Neural crest cell (in vitro differentiated cells): ENCODE results near the gene TMEM106C. TPM values are rescaled to one million over a fixed set of nuclear protein-coding genes. Genes with fewer than 3 reads are reported as not detected.

ENCODE experiments used
- DNase-seq: peaks from one replicate; pipeline ENCODE4 v3.0.0; 2021; ENCODE audit warnings: low read depth, mixed read lengths, low spot score
- H3K27ac Mint-ChIP-seq: one replicate; pipeline ENCODE4 v1.8.0; 2021; ENCODE audit warnings: mild to moderate bottlenecking, mixed read lengths; ENCODE audit not compliant: unreplicated experiment
- H3K27me3 Mint-ChIP-seq: 2 replicates; pipeline ENCODE4 v1.8.0; 2021; ENCODE audit warnings: low read depth, mild to moderate bottlenecking, mixed read lengths
- H3K36me3 Mint-ChIP-seq: 2 replicates; pipeline ENCODE4 v1.8.0; 2021; ENCODE audit warnings: low read depth, mild to moderate bottlenecking, mixed read lengths
- H3K4me1 Mint-ChIP-seq: 2 replicates; pipeline ENCODE4 v1.8.0; 2021; ENCODE audit warnings: mixed read lengths
- H3K4me3 Mint-ChIP-seq: one replicate; pipeline ENCODE4 v1.8.0; 2021; ENCODE audit warnings: mild to moderate bottlenecking, mixed read lengths
- H3K9me3 Mint-ChIP-seq: 2 replicates; pipeline ENCODE4 v1.8.0; 2021; ENCODE audit warnings: mixed read lengths
- CTCF ChIP-seq: fragments of 200-600 bp; sonication (generic); conservative IDR thresholded peaks from 2 replicates; pipeline ENCODE4 v1.5.0; 2021; ENCODE audit warnings: antibody characterized with exemption, mild to moderate bottlenecking
- total RNA-seq: library from RNA; stranded (reverse); gene quantifications from 2 replicates; pipeline ENCODE4 v1.2.1, GENCODE V29; 2021

Gene TMEM106C
- total RNA-seq, 1 donor from 2014 or later = 159 TPM

DNA sequence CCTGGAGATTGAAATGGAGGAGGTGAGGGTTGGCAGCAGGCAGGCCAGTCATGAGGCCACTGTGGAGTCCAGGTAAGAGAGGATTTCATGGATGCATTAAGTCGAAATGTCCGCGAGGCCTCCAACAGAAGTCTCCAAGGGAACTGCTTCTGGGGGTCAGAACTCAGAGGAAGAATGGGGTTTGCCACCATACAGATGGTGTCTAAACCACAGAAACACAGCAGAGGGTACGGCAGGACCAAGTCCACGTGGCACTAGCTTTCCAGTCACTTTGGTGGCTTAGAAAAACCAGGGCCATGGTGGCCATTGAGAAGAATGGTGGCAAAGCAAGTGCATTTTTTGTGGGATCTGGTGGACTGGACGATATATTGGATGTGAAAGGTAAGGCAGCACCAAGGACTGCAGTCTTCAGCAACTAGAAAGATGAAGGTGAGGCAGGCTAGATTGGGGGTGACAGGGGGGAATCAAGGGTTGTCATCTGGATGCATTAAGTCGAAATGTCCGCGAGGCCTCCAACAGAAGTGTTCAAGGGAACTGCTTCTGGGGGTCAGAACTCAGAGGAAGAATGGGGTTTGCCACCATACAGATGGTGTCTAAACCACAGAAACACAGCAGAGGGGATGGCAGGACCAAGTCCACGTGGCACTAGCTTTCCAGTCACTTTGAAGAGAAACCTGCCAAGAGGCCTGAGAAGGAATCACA is 22.5 kb upstream of the TMEM106C start:
- Mint-ChIP-seq H3K27ac (peak overlapping the region; percentile 83), H3K27me3 (peaks cover 5% of the 10 kb centered on the region), H3K4me1 (no peaks in the 10 kb centered on the region), H3K9me3 (no peaks in the 10 kb centered on the region), H3K4me3 (no peak overlapping the region), H3K36me3 (no peaks in the 10 kb centered on the region)
- no peak for DNase-seq
- TF ChIP-seq CTCF = no peak

- no peak overlapping the region for H3K27ac Mint-ChIP-seq
- H3K36me3 Mint-ChIP-seq = no peaks in the 10 kb centered on the region
- no peaks in the 10 kb centered on the region for H3K9me3 Mint-ChIP-seq
- TF ChIP-seq CTCF = no peak
- peaks cover 5% of the 10 kb centered on the region for H3K27me3 Mint-ChIP-seq
- no peak for DNase-seq
- no peak overlapping the region for H3K4me3 Mint-ChIP-seq
- H3K4me1 Mint-ChIP-seq = no peaks in the 10 kb centered on the region
These were observed 22.0 kb upstream of the TMEM106C start for GRCh38 chr12:47941475-47941780.

GRCh38 chr12:47941871-47942613 is 21.4 kb upstream of the TMEM106C start:
- Mint-ChIP-seq H3K27ac (no peak overlapping the region), H3K4me1 (no peaks in the 10 kb centered on the region), H3K4me3 (no peak overlapping the region), H3K36me3 (no peaks in the 10 kb centered on the region), H3K9me3 (no peaks in the 10 kb centered on the region), H3K27me3 (peaks cover 5% of the 10 kb centered on the region)
- no peak for DNase-seq
- TF ChIP-seq CTCF = no peak

DNA sequence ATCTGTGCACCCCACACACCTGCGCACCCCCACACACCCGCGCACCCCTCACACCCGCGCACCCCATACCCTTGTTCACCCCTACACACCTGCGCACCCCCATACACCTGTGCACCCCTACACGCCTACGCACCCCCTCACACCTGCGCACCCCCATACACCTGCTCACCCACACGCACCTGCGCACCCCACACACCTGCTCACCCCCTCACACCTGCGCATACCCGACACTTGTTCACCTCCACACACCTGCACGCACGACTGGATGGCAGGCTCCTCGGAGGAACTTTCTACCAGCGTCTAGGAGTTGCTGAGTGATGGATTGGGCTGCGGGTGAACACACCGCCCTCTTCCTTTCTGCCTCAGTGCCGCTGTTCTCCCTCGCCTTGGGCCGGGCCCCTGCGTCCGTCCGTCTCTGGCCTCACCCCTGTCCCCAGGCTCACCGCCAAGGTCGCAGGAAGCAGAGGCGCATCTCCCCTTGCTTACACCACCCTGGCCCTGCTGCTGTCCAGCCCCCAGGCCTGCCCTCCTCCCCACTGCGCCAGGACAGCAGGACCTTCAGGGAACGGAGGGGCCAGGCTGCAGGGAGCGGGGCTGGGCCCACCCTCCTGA is 20.7 kb upstream of the TMEM106C start:
- Mint-ChIP-seq H3K9me3 (no peaks in the 10 kb centered on the region), H3K36me3 (no peaks in the 10 kb centered on the region)
- DNase-seq = no peak

More for the DNA sequence above, 20.7 kb upstream of the TMEM106C start:
- peaks cover 5% of the 10 kb centered on the region for H3K27me3 Mint-ChIP-seq
- no peak for TF ChIP-seq CTCF
- no peak overlapping the region for H3K27ac Mint-ChIP-seq
- H3K4me1 Mint-ChIP-seq = no peaks in the 10 kb centered on the region
- no peak overlapping the region for H3K4me3 Mint-ChIP-seq
